ENCODE measurements around the gene DIO2.

The DIO2 gene

GRCh38 chr14:80167793-80168448 is 43.4 kb downstream of the DIO2 start:
- no peak for DNase-seq

DNA sequence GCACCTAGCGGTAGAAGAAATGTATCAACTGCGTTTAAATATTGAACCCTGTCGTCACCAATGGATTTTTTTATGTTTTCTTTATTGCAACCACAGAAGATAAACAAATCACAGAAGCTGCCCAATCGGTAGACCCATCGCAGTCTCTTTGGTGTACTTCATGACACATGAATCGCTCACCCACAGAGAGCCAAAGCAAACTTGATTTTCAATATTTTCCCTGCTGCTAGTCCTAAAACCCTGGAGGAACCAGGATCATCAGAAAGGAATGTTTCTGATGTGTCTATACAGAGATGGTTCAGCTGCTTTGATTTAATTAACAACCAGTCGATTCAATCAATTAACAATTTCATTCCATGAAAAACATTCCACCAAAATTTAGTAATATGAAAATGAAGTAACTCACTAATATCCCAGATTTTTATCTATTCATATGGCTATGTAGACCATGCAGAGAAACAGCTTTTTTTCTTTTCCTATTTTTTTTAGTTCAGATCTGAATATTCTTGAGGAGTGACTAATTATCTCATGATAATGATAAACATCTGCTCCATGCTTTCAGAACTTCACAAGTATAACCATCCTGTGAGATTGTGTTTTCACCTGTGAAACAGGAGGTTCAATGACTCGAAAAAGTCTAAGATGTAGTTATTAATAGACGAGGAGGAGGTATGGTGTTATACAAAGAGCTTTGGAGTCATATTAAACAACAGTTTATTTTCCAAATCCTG is 46.1 kb downstream of the DIO2 start:
- no peak for DNase-seq

DNA sequence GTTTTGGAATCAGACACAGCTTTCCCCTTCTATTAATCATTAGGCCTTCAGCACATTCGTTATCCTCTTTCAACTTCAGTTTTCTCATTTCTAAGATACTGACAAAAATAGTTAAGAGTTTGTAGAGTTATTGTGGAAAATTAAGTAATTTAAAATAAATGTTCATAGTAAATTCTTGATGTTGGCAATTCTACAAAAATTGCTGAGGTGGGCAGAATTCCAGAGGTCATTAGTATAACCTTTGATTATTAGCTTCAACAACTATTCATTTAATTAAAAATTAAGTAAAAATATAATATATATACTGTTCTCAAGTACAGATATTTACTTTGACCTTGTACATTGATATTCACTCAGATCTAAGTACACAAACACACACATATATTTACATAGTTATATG is 58.5 kb downstream of the DIO2 start:
- DNase-seq, result no peak

GRCh38 chr14:80152166-80152565 is 59.1 kb downstream of the DIO2 start:
- no peak for DNase-seq

GRCh38 chr14:80150301-80150700 is 61.0 kb downstream of the DIO2 start:
- DNase-seq, result no peak
